Activated CD4-positive, alpha-beta T cell treated with anti-CD3 and anti-CD28 coated beads, Interleukin-2, amount 10 ng/mL, durations not matched to agents 7 days and 5 days (primary cell): ENCODE results near the gene SRD5A3. TPM values are rescaled to one million over a fixed set of nuclear protein-coding genes. Genes with fewer than 3 reads are reported as not detected.

Source experiments
- CTCF ChIA-PET: fragments of 350-600 bp; sonication (Branson Sonifier 250); formaldehyde crosslinking; loops from one replicate; lab custom pipeline; 2021; ENCODE audit warnings: antibody characterized with exemption; lab: Charles Lee
- POLR2A ChIA-PET: fragments of 350-600 bp; sonication (Branson Sonifier 250); formaldehyde crosslinking; loops from one replicate; lab custom pipeline; 2021; ENCODE audit warnings: antibody characterized with exemption; lab: Charles Lee
- DNase-seq: peaks from one replicate; pipeline ENCODE4 v3.0.0-alpha.2; 2020
- H3K27ac Mint-ChIP-seq: one replicate; pipeline ENCODE4 v1.8.0; 2021; ENCODE audit warnings: mild to moderate bottlenecking, moderate library complexity, mixed read lengths
- H3K27me3 Mint-ChIP-seq: one replicate; pipeline ENCODE4 v1.8.0; 2021; ENCODE audit warnings: mixed read lengths
- H3K36me3 Mint-ChIP-seq: one replicate; pipeline ENCODE4 v1.8.0; 2021; ENCODE audit warnings: low read depth, mixed read lengths
- H3K4me1 Mint-ChIP-seq: one replicate; pipeline ENCODE4 v1.8.0; 2021; ENCODE audit warnings: mixed read lengths
- H3K4me3 Mint-ChIP-seq: one replicate; pipeline ENCODE4 v1.8.0; 2021; ENCODE audit warnings: mild to moderate bottlenecking, moderate library complexity, mixed read lengths
- H3K9me3 Mint-ChIP-seq: one replicate; pipeline ENCODE4 v1.8.0; 2021; ENCODE audit warnings: mixed read lengths
- total RNA-seq, 2 experiments: library from RNA; stranded (reverse); gene quantifications; one replicate each; pipeline ENCODE4 v1.2.3, GENCODE V29; 2021

SRD5A3 gene
- 10 to 100 TPM in 1 of 2 experiments, 1 to 10 TPM in 1; 8.3 to 10.3 TPM for total RNA-seq

- peak; percentile 71 for DNase-seq
- peak within 1 kb of the TSS; percentile 87 for H3K27ac Mint-ChIP-seq
- POLR2A ChIA-PET, result no interaction called here
- H3K4me3 Mint-ChIP-seq, result peak within 1 kb of the TSS; percentile 80
- H3K4me1 Mint-ChIP-seq, result peaks cover 23% of the 10 kb centered on the region
- no peaks in the 10 kb centered on the region for H3K9me3 Mint-ChIP-seq
- H3K27me3 Mint-ChIP-seq, result no peaks in the 10 kb centered on the region
- CTCF ChIA-PET, result interaction anchor here (0.6 to 2.7 kb wide), 13 partner anchors 10 to 525 kb away, joined by 3 to 22 read pairs (median 4); partner anchors contain the start of gene TMEM165
- H3K36me3 Mint-ChIP-seq, result no peaks in the 10 kb centered on the region
These were observed at the start of gene SRD5A3 for GRCh38 chr4:55345980-55346850. SRD5A3 (plus strand) TSS chr4:55346242; CDS start chr4:55346337, 95 bp downstream.

GRCh38 chr4:55297346-55297745, 48.7 kb upstream of the SRD5A3 start:
- DNase-seq, result no peak
- Mint-ChIP-seq H3K9me3 (no peaks in the 10 kb centered on the region), H3K4me3 (no peak overlapping the region), H3K4me1 (peaks cover 2% of the 10 kb centered on the region), H3K27me3 (peaks cover 8% of the 10 kb centered on the region), H3K36me3 (no peaks in the 10 kb centered on the region), H3K27ac (no peak overlapping the region)
- POLR2A ChIA-PET, result no interaction called here
- CTCF ChIA-PET, result no interaction called here

GRCh38 chr4:55303760-55304165, 42.3 kb upstream of the SRD5A3 start:
- DNase-seq, result no peak
- H3K4me1 Mint-ChIP-seq, result no peaks in the 10 kb centered on the region
- no peaks in the 10 kb centered on the region for H3K36me3 Mint-ChIP-seq
- H3K4me3 Mint-ChIP-seq, result no peak overlapping the region
- ChIA-PET CTCF (no interaction called here), POLR2A (no interaction called here)
- H3K27me3 Mint-ChIP-seq, result peaks cover 5% of the 10 kb centered on the region
- no peaks in the 10 kb centered on the region for H3K9me3 Mint-ChIP-seq
- H3K27ac Mint-ChIP-seq, result no peak overlapping the region

GRCh38 chr4:55304303-55304702, 41.7 kb upstream of the SRD5A3 start:
- DNase-seq, result no peak
- H3K4me3 Mint-ChIP-seq, result no peak overlapping the region
- ChIA-PET CTCF (no interaction called here), POLR2A (no interaction called here)
- H3K36me3 Mint-ChIP-seq, result no peaks in the 10 kb centered on the region
- H3K4me1 Mint-ChIP-seq, result no peaks in the 10 kb centered on the region
- H3K27me3 Mint-ChIP-seq, result peaks cover 5% of the 10 kb centered on the region
- no peaks in the 10 kb centered on the region for H3K9me3 Mint-ChIP-seq
- H3K27ac Mint-ChIP-seq, result no peak overlapping the region

GRCh38 chr4:55308071-55308470, 38.0 kb upstream of the SRD5A3 start:
- no peak overlapping the region for H3K27ac Mint-ChIP-seq
- H3K36me3 Mint-ChIP-seq, result no peaks in the 10 kb centered on the region
- H3K4me3 Mint-ChIP-seq, result no peak overlapping the region
- H3K27me3 Mint-ChIP-seq, result no peaks in the 10 kb centered on the region
- no peaks in the 10 kb centered on the region for H3K9me3 Mint-ChIP-seq
- CTCF ChIA-PET, result interaction anchor here (0.7 kb wide), 1 partner anchor 1619 kb away, joined by 3 read pairs; no protein-coding TSS in a partner anchor
- DNase-seq, result no peak
- POLR2A ChIA-PET, result no interaction called here
- no peaks in the 10 kb centered on the region for H3K4me1 Mint-ChIP-seq

GRCh38 chr4:55311792-55312488, 34.1 kb upstream of the SRD5A3 start:
- Mint-ChIP-seq H3K9me3 (no peaks in the 10 kb centered on the region), H3K27me3 (no peaks in the 10 kb centered on the region), H3K4me3 (no peak overlapping the region), H3K4me1 (no peaks in the 10 kb centered on the region), H3K27ac (no peak overlapping the region), H3K36me3 (no peaks in the 10 kb centered on the region)
- no peak for DNase-seq
- ChIA-PET POLR2A (no interaction called here), CTCF (interaction anchor here (0.9 kb wide), 1 partner anchor 11 kb away, joined by 4 read pairs; no protein-coding TSS in a partner anchor)

- H3K4me1 Mint-ChIP-seq, result no peaks in the 10 kb centered on the region
- H3K36me3 Mint-ChIP-seq, result no peaks in the 10 kb centered on the region
- no peak overlapping the region for H3K27ac Mint-ChIP-seq
- no peaks in the 10 kb centered on the region for H3K27me3 Mint-ChIP-seq
- ChIA-PET CTCF (interaction anchor here (0.9 to 1.4 kb wide), 2 partner anchors 10 to 61 kb away, joined by 3 to 4 read pairs; no protein-coding TSS in a partner anchor), POLR2A (no interaction called here)
- H3K9me3 Mint-ChIP-seq, result no peaks in the 10 kb centered on the region
- peak; percentile 38 for DNase-seq
- H3K4me3 Mint-ChIP-seq, result no peak overlapping the region
These were observed 33.4 kb upstream of the SRD5A3 start for GRCh38 chr4:55312489-55313101.

GRCh38 chr4:55314141-55314820, 31.8 kb upstream of the SRD5A3 start:
- CTCF ChIA-PET, result no interaction called here
- DNase-seq, result no peak
- Mint-ChIP-seq H3K36me3 (no peaks in the 10 kb centered on the region), H3K4me1 (peaks cover 7% of the 10 kb centered on the region), H3K27ac (no peak overlapping the region), H3K9me3 (no peaks in the 10 kb centered on the region), H3K27me3 (no peaks in the 10 kb centered on the region), H3K4me3 (no peak overlapping the region)
- POLR2A ChIA-PET, result no interaction called here

- POLR2A ChIA-PET, result no interaction called here
- Mint-ChIP-seq H3K36me3 (no peaks in the 10 kb centered on the region), H3K27me3 (peaks cover 4% of the 10 kb centered on the region), H3K4me3 (no peak overlapping the region), H3K9me3 (no peaks in the 10 kb centered on the region), H3K27ac (no peak overlapping the region), H3K4me1 (peaks cover 10% of the 10 kb centered on the region)
- CTCF ChIA-PET, result no interaction called here
- DNase-seq, result no peak
These were observed 27.6 kb upstream of the SRD5A3 start for GRCh38 chr4:55318175-55319129.

- Mint-ChIP-seq H3K9me3 (no peaks in the 10 kb centered on the region), H3K36me3 (no peaks in the 10 kb centered on the region), H3K4me3 (no peak overlapping the region), H3K27ac (no peak overlapping the region), H3K27me3 (peaks cover 4% of the 10 kb centered on the region), H3K4me1 (peaks cover 10% of the 10 kb centered on the region)
- CTCF ChIA-PET, result interaction anchor here (1.4 kb wide), 1 partner anchor 10 kb away, joined by 4 read pairs; no protein-coding TSS in a partner anchor
- peak; percentile 63 for DNase-seq
- POLR2A ChIA-PET, result no interaction called here
These were observed 24.3 kb upstream of the SRD5A3 start for GRCh38 chr4:55321707-55322264.

- DNase-seq, result no peak
- Mint-ChIP-seq H3K4me3 (no peak overlapping the region), H3K4me1 (peaks cover 10% of the 10 kb centered on the region), H3K36me3 (no peaks in the 10 kb centered on the region), H3K27ac (no peak overlapping the region), H3K27me3 (peaks cover 4% of the 10 kb centered on the region), H3K9me3 (no peaks in the 10 kb centered on the region)
- CTCF ChIA-PET, result interaction anchor here (1.4 kb wide), 1 partner anchor 11 kb away, joined by 4 read pairs; no protein-coding TSS in a partner anchor
- POLR2A ChIA-PET, result no interaction called here
These were observed 22.7 kb upstream of the SRD5A3 start for GRCh38 chr4:55323375-55323774.
